Mesenchymal stem cell (in vitro differentiated cells and primary cell): ENCODE results near the gene GLCE.

ENCODE experiments used
- DNase-seq: peaks from one replicate; pipeline ENCODE4 v3.0.0-alpha.2; 2013
- H2AFZ ChIP-seq: one replicate; pipeline ENCODE4 v1.6.1; 2013; ENCODE audit warnings: low read depth, mild to moderate bottlenecking, control low read depth, inconsistent platforms, low read length, moderate library complexity
- H2AK5ac ChIP-seq: 2 replicates; pipeline ENCODE4 v1.6.1; 2013; ENCODE audit warnings: low read length, moderate library complexity, mild to moderate bottlenecking, inconsistent platforms; ENCODE audit not compliant: severe bottlenecking
- H2BK120ac ChIP-seq: one replicate; pipeline ENCODE4 v1.6.1; 2013; ENCODE audit warnings: low read depth, mild to moderate bottlenecking, inconsistent platforms, low read length, moderate library complexity
- H2BK12ac ChIP-seq, 2 experiments: one replicate each; pipeline ENCODE4 v1.6.1; 2013; ENCODE audit warnings: inconsistent platforms in 2 of 2, low read length in 2 of 2, mild to moderate bottlenecking in 2 of 2, moderate library complexity in 2 of 2, control low read depth in 1 of 2
- H2BK15ac ChIP-seq: one replicate; pipeline ENCODE4 v1.6.1; 2013; ENCODE audit warnings: mild to moderate bottlenecking, low read depth, inconsistent platforms; ENCODE audit not compliant: poor library complexity, severe bottlenecking
- H2BK5ac ChIP-seq: 2 replicates; pipeline ENCODE4 v1.6.1; 2013; ENCODE audit warnings: low read depth, mild to moderate bottlenecking, low read length, control low read depth, inconsistent platforms; ENCODE audit not compliant: poor library complexity, severe bottlenecking
- H3K14ac ChIP-seq, 2 experiments: one replicate each; pipeline ENCODE4 v1.6.1; 2013; ENCODE audit warnings: inconsistent platforms in 2 of 2, low read length in 2 of 2, control low read depth in 1 of 2, mild to moderate bottlenecking in 1 of 2, moderate library complexity in 1 of 2
- H3K18ac ChIP-seq, 2 experiments: one replicate each; pipeline ENCODE4 v1.6.1; 2013; ENCODE audit warnings: inconsistent platforms in 2 of 2, low read length in 2 of 2, control low read depth in 1 of 2, low read depth in 1 of 2, mild to moderate bottlenecking in 1 of 2
- H3K23ac ChIP-seq, 2 experiments: one replicate each; pipeline ENCODE4 v1.6.1; 2013; ENCODE audit warnings: inconsistent platforms in 2 of 2, low read length in 2 of 2, mild to moderate bottlenecking in 2 of 2, moderate library complexity in 2 of 2, control low read depth in 1 of 2
- H3K27ac ChIP-seq: 2 replicates; pipeline ENCODE4 v1.5.1; 2013; ENCODE audit warnings: mild to moderate bottlenecking, moderate library complexity, low read length, control low read depth, inconsistent platforms; ENCODE audit not compliant: poor library complexity, severe bottlenecking
- H3K27me3 ChIP-seq, 2 experiments: 2 replicates each; pipeline versions ENCODE4 v1.6.1 to v1.7.0; 2013; ENCODE audit warnings: low read length in 2 of 2, mild to moderate bottlenecking in 2 of 2, moderate library complexity in 2 of 2, control low read depth in 1 of 2, inconsistent platforms in 1 of 2; ENCODE audit not compliant: control insufficient read depth in 1 of 2, insufficient read depth in 1 of 2
- H3K36me3 ChIP-seq, 2 experiments: 2 replicates each; pipeline versions ENCODE4 v1.6.1 to v1.7.0; 2013; ENCODE audit warnings: low read length in 2 of 2, control low read depth in 1 of 2, inconsistent platforms in 1 of 2, low read depth in 1 of 2, mild to moderate bottlenecking in 1 of 2; ENCODE audit not compliant: insufficient read depth in 2 of 2, control insufficient read depth in 1 of 2
- H3K4ac ChIP-seq, 2 experiments: one replicate each; pipeline ENCODE4 v1.6.1; 2013; ENCODE audit warnings: inconsistent platforms in 2 of 2, low read length in 2 of 2, mild to moderate bottlenecking in 2 of 2, moderate library complexity in 2 of 2, control low read depth in 1 of 2, low read depth in 1 of 2
- H3K4me1 ChIP-seq: 2 replicates; pipeline ENCODE4 v1.6.1; 2013; ENCODE audit warnings: low read depth, low read length, control low read depth; ENCODE audit not compliant: control insufficient read depth, insufficient read depth
- H3K4me2 ChIP-seq: 2 replicates; pipeline ENCODE4 v1.6.1; 2013; ENCODE audit warnings: low read length, mild to moderate bottlenecking, inconsistent platforms; ENCODE audit not compliant: poor library complexity, severe bottlenecking
- H3K4me3 ChIP-seq, 2 experiments: 2 replicates each; pipeline versions ENCODE4 v1.5.1 to v1.7.0; 2013; ENCODE audit warnings: low read length in 2 of 2, mild to moderate bottlenecking in 2 of 2, control low read depth in 1 of 2, low read depth in 1 of 2; ENCODE audit not compliant: insufficient read depth in 1 of 2
- H3K79me1 ChIP-seq: replicated peaks from 2 replicates; pipeline ENCODE4 v1.6.1; 2013; ENCODE audit warnings: mild to moderate bottlenecking, control low read depth, low read length, inconsistent platforms; ENCODE audit not compliant: poor library complexity, severe bottlenecking
- H3K9ac ChIP-seq: 2 replicates; pipeline ENCODE4 v1.7.0; 2013; ENCODE audit warnings: mild to moderate bottlenecking, low read length, moderate library complexity
- H3K9me3 ChIP-seq: 2 replicates; pipeline ENCODE4 v1.7.0; 2013; ENCODE audit warnings: mild to moderate bottlenecking, low read length; ENCODE audit not compliant: control insufficient read depth
- H4K8ac ChIP-seq: one replicate; pipeline ENCODE4 v1.6.1; 2013; ENCODE audit warnings: inconsistent platforms, mild to moderate bottlenecking, low read length, moderate library complexity
- H4K91ac ChIP-seq: one replicate; pipeline ENCODE4 v1.6.1; 2013; ENCODE audit warnings: mild to moderate bottlenecking, low read length, inconsistent platforms
- WGBS: methylation state at CpG from one replicate; pipeline ENCODE4 v1.1.7; 2013; ENCODE audit warnings: mixed read lengths; 5-methylcytosine and 5-hydroxymethylcytosine counted together

GLCE gene

DNA sequence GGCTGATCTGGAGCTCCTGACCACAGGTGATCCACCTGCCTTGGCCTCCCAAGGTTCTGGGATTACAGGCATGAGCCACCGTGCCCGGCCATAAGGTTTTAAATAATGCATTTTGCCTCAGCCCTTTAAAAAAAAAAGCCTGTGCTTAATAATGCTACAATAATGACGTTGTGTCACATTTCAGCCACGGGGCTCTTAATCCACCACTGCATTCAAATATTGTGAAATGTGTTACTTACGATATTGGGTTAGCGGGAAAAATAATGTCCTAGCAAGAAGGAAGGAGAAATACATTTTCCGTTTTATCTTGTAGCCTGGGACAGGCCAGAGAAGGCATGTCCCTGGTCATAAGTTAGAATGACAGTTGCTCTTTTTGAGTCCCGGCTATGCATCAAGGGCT, 155.9 kb downstream of the GLCE start:
- no peak overlapping the region for H3K9ac ChIP-seq
- no peak overlapping the region for H3K27ac ChIP-seq
- H4K8ac ChIP-seq, result no peak overlapping the region
- no peak overlapping the region for H4K91ac ChIP-seq
- no peaks in the 10 kb centered on the region for H3K36me3 ChIP-seq
- DNase-seq, result no peak
- H2AK5ac ChIP-seq, result no peak overlapping the region
- H3K4me2 ChIP-seq, result no peak overlapping the region
- H2BK120ac ChIP-seq, result no peak overlapping the region
- H3K9me3 ChIP-seq, result no peaks in the 10 kb centered on the region
- H3K14ac ChIP-seq, result no peak overlapping the region
- no peak overlapping the region for H2BK12ac ChIP-seq
- H3K4me1 ChIP-seq, result peaks cover 18% of the 10 kb centered on the region
- H3K79me1 ChIP-seq, result no peaks in the 10 kb centered on the region
- no peak overlapping the region for H3K23ac ChIP-seq
- H2BK15ac ChIP-seq, result no peak overlapping the region
- no peak overlapping the region for H3K4ac ChIP-seq
- 97% methylated on average over 8 of the region's 8 CpGs for WGBS
- H2BK5ac ChIP-seq, result no peak overlapping the region
- H3K27me3 ChIP-seq, result peaks cover 0 to 3% of the 10 kb centered on the region in 2 experiments
- no peak overlapping the region for H2AFZ ChIP-seq
- no peak overlapping the region for H3K18ac ChIP-seq
- H3K4me3 ChIP-seq, result no peak overlapping the region

DNA sequence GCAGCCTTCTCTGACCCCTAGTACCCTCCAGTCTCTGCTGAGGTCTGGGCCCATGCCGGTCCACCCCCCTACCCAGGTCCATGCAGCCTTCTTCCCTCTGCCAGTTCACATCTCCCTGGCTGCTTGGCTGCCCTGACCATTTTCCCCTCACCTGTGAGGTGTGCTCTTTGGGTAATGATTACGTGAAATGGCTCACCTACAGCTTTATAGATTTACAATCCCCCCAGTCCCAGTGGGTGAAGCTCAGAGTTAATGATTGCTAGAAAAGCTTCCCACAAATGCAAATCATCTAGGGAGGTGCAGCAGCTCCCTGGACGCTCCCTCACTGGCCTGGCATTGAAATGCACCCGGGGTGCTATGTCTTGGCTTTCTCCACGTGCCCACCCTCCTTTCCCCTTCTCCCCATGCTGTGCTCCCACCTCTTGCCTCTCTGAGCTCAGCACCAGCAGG, 157.0 kb downstream of the GLCE start:
- H3K18ac ChIP-seq, result no peak overlapping the region
- H3K4ac ChIP-seq, result no peak overlapping the region
- no peak overlapping the region for H2AFZ ChIP-seq
- no peak overlapping the region for H3K4me3 ChIP-seq
- H4K8ac ChIP-seq, result no peak overlapping the region
- WGBS, result 74% methylated on average over 4 of the region's 5 CpGs
- no peak overlapping the region for H4K91ac ChIP-seq
- DNase-seq, result no peak
- H2AK5ac ChIP-seq, result no peak overlapping the region
- H3K4me2 ChIP-seq, result no peak overlapping the region
- H2BK5ac ChIP-seq, result no peak overlapping the region
- peak overlapping the region in 1 of 2 experiments; percentile 23 for H3K14ac ChIP-seq
- H2BK120ac ChIP-seq, result no peak overlapping the region
- no peaks in the 10 kb centered on the region for H3K79me1 ChIP-seq
- no peak overlapping the region for H2BK12ac ChIP-seq
- H2BK15ac ChIP-seq, result no peak overlapping the region
- H3K9me3 ChIP-seq, result no peaks in the 10 kb centered on the region
- peaks cover 0 to 3% of the 10 kb centered on the region in 2 experiments for H3K27me3 ChIP-seq
- no peak overlapping the region for H3K27ac ChIP-seq
- H3K4me1 ChIP-seq, result peaks cover 12% of the 10 kb centered on the region
- H3K36me3 ChIP-seq, result no peaks in the 10 kb centered on the region
- H3K9ac ChIP-seq, result no peak overlapping the region
- no peak overlapping the region for H3K23ac ChIP-seq

DNA sequence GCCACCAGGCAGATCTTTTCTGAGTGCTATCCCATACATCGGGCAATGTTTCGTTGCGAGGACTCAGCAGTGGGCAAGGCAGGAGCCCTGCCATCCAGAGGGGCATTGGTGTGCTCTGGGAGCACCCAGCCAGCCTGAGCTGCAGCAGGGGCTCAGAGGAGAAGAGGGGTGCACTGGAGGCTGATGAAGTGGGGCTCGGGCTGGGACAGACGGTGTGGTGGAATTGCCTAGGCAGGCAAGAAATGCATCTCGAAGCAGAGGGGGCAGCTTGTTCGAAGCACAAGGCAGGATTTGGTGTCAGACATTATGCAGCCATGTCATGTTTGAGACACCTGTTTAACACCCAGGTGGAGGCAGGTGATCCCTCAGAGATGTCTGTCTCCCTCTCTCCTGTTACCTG, 157.6 kb downstream of the GLCE start:
- Histone ChIP-seq H3K9me3 (no peaks in the 10 kb centered on the region), H3K4ac (no peak overlapping the region), H2BK120ac (no peak overlapping the region), H3K9ac (no peak overlapping the region), H3K79me1 (no peaks in the 10 kb centered on the region), H2AK5ac (no peak overlapping the region), H3K23ac (no peak overlapping the region), H3K4me3 (no peak overlapping the region), H4K91ac (no peak overlapping the region), H3K4me1 (peaks cover 12% of the 10 kb centered on the region), H3K27ac (no peak overlapping the region), H3K27me3 (peaks cover 0 to 5% of the 10 kb centered on the region in 2 experiments), H3K36me3 (no peaks in the 10 kb centered on the region), H3K4me2 (no peak overlapping the region), H2BK15ac (no peak overlapping the region), H3K14ac (no peak overlapping the region), H2BK12ac (no peak overlapping the region), H2BK5ac (no peak overlapping the region), H2AFZ (no peak overlapping the region), H4K8ac (no peak overlapping the region), H3K18ac (no peak overlapping the region)
- 93% methylated on average over 7 of the region's 7 CpGs for WGBS
- DNase-seq, result no peak

DNA sequence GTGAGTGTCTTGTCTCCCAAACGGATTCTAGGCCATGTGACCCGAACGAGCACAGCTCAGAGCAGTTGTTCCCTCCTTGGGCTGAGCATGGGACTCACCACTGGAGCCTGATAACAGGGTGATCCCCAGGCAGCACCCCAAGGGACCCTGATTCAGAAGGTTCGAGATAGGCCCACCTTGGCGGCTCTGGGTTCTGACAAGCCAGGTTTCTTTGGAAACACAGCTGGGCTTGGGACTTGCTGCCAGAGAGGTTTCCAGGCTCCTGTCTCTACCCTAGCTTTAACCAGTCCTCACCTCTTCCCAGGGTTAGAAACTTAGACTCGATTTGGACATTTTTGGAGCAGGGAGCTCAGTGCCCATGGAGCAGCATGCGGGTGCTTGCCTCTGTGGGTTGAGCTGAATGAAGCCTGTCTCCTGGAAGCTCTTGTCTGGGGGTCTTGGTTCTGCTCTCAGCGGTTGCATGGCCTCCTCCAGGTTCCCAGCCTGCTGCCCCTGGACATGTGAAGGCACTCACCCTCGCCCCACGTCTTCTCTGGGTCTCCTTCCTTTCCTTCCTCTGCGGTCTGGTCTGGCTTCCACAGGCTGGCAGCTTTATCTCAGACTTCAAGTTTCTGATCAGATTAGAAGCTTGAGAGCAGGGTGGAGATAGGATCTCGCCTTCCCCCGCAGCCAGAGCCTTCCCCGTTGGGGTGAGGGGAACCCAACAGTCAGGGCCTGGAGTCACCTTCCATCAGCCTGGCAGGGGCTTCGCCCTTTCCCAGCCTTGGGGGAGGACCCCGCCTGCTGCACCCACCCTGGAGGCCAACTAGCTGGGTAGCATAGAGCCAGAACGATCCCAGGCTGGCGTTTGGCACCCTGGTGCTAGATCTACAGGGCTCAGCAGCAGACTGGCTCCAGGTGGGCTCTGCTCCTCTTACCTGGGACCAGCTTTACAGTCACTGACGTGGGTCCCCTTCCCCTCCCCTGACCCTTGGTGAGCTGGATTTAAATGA, 159.2 kb downstream of the GLCE start:
- 80% methylated on average over 18 of the region's 19 CpGs for WGBS
- H3K14ac ChIP-seq, result no peak overlapping the region
- H3K18ac ChIP-seq, result no peak overlapping the region
- H3K4ac ChIP-seq, result no peak overlapping the region
- H3K23ac ChIP-seq, result no peak overlapping the region
- H2BK12ac ChIP-seq, result peak overlapping the region in 1 of 2 experiments; percentile 3
- no peak overlapping the region for H2BK5ac ChIP-seq
- no peak overlapping the region for H2AK5ac ChIP-seq
- no peak overlapping the region for H3K4me2 ChIP-seq
- no peak overlapping the region for H3K9ac ChIP-seq
- no peaks in the 10 kb centered on the region for H3K79me1 ChIP-seq
- no peak overlapping the region for H4K91ac ChIP-seq
- no peaks in the 10 kb centered on the region for H3K9me3 ChIP-seq
- no peaks in the 10 kb centered on the region for H3K36me3 ChIP-seq
- H3K27me3 ChIP-seq, result peaks cover 0 to 14% of the 10 kb centered on the region in 2 experiments
- no peak overlapping the region for H2BK120ac ChIP-seq
- no peak overlapping the region for H4K8ac ChIP-seq
- no peak for DNase-seq
- no peak overlapping the region for H3K27ac ChIP-seq
- no peak overlapping the region for H2BK15ac ChIP-seq
- no peak overlapping the region for H3K4me3 ChIP-seq
- H3K4me1 ChIP-seq, result peaks cover 12% of the 10 kb centered on the region
- H2AFZ ChIP-seq, result no peak overlapping the region
